Ovary (tissue), 3 donors: ENCODE measurements around the gene UQCC5.

ENCODE experiments used
- CTCF ChIP-seq, 3 donors: fragments of 450-650 bp in 2 of 3; fragments of 200-600 bp in 1 of 3; IDR thresholded peaks; one replicate each; pipeline versions ENCODE4 v1.5.1 to v1.8.0; 2016 to 2022; ENCODE audit warnings: antibody characterized with exemption in 3 of 3, mild to moderate bottlenecking in 1 of 3
- POLR2A ChIP-seq: fragments of 450-650 bp; IDR thresholded peaks from one replicate; pipeline ENCODE4 v1.6.1; 2017; ENCODE audit warnings: antibody characterized with exemption, mild to moderate bottlenecking, moderate library complexity
- donor health status: DM: no; HTN: no; CAD: no.

DNA sequence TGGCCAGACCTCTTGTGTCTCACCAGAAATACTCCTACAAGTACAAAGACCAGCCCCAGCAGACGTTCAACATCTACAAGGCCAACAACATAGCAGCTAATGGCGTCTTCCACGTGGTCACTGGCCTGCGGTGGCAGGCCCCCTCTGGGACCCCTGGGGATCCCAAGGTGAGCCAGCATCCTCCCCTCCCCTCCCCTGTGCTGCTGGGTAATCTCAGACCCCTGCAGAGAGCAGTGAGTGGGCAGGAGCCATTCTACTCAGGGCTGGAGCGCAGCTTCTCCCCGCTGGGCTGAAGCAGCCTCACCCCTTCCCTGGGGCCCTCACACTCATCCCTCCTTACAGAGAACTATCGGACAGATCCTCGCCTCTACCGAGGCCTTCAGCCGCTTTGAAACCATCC lies 31.4 kb upstream of the UQCC5 start:
- no peak for TF ChIP-seq CTCF (IDR thresholded peaks at IDR 0.05)
- TF ChIP-seq POLR2A: no peak
